ENCODE measurements around the gene OXSR1.
A peak's percentile ranks its signal among the peaks of the same experiment; 100 is the strongest.
"Not testable (repeated sequence)": the region's sequence is repeated elsewhere in the genome, so short reads cannot be mapped to it uniquely, and the experiment has no call there.

OXSR1 gene

GRCh38 chr3:38133557-38134405, 31.6 kb upstream of the OXSR1 start:
- H3K4me2 ChIP-seq (ENCODE audit: insufficient read depth, low read length): no peak overlapping the region; the same call in 1 of the 2 replicates
- peaks cover 31% of the 10 kb centered on the region for H3K79me2 ChIP-seq (ENCODE audit: insufficient read depth, low read length)
- DNase-seq (no peak), ATAC-seq (ENCODE audit: insufficient read depth, low read depth) (no peak)
- H3K4me3 ChIP-seq (ENCODE audit: low read depth in 1 of 2, low read length in 2 of 2): no peak overlapping the region
- H3K27ac ChIP-seq (ENCODE audit: low read length): no peak overlapping the region
- H3K9me3 ChIP-seq (ENCODE audit: insufficient read depth, low read length, severe bottlenecking): no peaks in the 10 kb centered on the region
- no peak overlapping the region for H2AFZ ChIP-seq (ENCODE audit: low read depth, low read length)
- peaks cover 29% of the 10 kb centered on the region for H3K4me1 ChIP-seq (ENCODE audit: insufficient read depth, low read length)
- no peak for TF ChIP-seq EZH2 (IDR thresholded peaks at IDR 0.05; ENCODE audit: borderline replicate concordance, low read depth, low read length, severe bottlenecking)
- no peak for TF ChIP-seq CTCF (IDR thresholded peaks at IDR 0.05; ENCODE audit: borderline replicate concordance, extremely low read depth, low read length, poor library complexity, severe bottlenecking)
- peaks cover 67% of the 10 kb centered on the region for H3K36me3 ChIP-seq (ENCODE audit: insufficient read depth, low read length)
- H4K20me1 ChIP-seq (ENCODE audit: insufficient read depth, low read length): peaks cover 3% of the 10 kb centered on the region
- H3K9ac ChIP-seq (ENCODE audit: low read depth, low read length): no peak overlapping the region
- H3K27me3 ChIP-seq (ENCODE audit: insufficient read depth, low read length, poor library complexity): no peaks in the 10 kb centered on the region

DNA sequence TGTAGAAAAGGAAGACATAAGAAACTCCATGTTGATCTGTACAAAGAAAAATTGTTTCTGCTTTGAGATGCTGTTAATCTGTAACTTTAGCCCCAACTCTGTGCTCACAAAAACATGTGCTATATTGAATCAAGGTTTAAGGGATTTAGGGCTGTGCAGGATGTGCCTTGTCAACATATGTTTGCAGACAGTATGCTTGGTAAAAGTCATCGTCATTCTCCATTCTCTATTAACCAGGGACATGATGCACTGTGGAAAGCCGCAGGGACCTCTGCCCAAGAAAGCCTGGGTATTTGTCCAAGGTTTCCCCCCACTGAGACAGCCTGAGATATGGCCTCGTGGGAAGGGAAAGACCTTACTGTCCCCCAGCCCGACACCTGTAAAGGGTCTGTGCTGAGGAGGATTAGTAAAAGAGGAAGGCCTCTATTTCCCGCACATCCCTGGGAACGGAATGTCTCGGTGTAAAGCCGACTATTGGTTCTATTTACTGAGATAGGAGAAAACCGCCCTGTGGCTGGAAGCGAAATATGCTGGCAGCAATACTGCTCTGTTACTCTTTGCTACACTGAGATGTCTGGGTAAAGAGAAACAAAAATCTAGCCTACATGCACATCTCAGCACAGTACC, 30.7 kb upstream of the OXSR1 start:
- H3K9ac ChIP-seq (ENCODE audit: low read depth, low read length): 0 out of 2 replicates have a peak overlapping the region, but pooled peaks have one; percentile 6
- H3K9me3 ChIP-seq (ENCODE audit: insufficient read depth, low read length, severe bottlenecking); H2AFZ ChIP-seq (ENCODE audit: low read depth, low read length); H4K20me1 ChIP-seq (ENCODE audit: insufficient read depth, low read length); H3K27ac ChIP-seq (ENCODE audit: low read length); H3K27me3 ChIP-seq (ENCODE audit: insufficient read depth, low read length, poor library complexity); ATAC-seq (ENCODE audit: insufficient read depth, low read depth); H3K4me3 ChIP-seq (ENCODE audit: low read depth in 1 of 2, low read length in 2 of 2); DNase-seq: not testable (repeated sequence)
- peak overlapping the region; percentile 97 for H3K4me2 ChIP-seq (ENCODE audit: insufficient read depth, low read length)
- H3K4me1 ChIP-seq (ENCODE audit: insufficient read depth, low read length): peaks cover 37% of the 10 kb centered on the region
- H3K79me2 ChIP-seq (ENCODE audit: insufficient read depth, low read length): peaks cover 39% of the 10 kb centered on the region
- peaks cover 59% of the 10 kb centered on the region for H3K36me3 ChIP-seq (ENCODE audit: insufficient read depth, low read length)

DNA sequence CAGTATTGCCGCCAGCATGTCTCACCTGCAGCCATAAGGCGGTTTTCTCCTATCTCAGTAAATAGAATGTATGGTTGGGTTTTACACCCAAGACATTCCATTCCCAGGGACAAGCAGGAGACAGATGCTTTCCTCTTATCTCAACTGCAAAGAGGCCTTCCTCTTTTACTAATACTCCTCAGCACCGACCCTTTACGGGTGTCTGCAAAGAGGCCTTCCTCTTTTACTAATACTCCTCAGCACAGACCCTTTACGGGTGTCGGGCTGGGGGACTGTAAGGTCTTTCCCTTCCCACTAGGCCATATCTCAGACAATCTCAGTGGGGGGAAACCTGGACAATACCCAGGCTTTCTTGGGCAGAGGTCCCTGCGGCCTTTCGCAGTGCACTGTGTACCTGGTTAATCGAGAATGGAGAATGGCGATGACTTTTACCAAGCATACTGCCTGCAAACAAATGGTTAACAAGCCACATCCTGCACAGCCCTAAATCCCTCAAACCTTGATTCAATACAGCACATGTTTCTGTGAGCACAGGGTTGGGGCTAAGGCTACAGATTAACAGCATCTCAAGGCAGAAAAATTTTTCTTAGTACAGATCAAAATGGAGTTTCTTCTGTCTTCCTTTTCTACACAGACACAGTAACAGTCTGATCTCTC, 29.6 kb upstream of the OXSR1 start:
- DNase-seq: peak; percentile 44
- H3K9me3 ChIP-seq (ENCODE audit: insufficient read depth, low read length, severe bottlenecking); ATAC-seq (ENCODE audit: insufficient read depth, low read depth); H3K27me3 ChIP-seq (ENCODE audit: insufficient read depth, low read length, poor library complexity); H4K20me1 ChIP-seq (ENCODE audit: insufficient read depth, low read length): not testable (repeated sequence)
- H3K4me3 ChIP-seq (ENCODE audit: low read depth in 1 of 2, low read length in 2 of 2): peak overlapping the region; percentile 87 to 92; a peak in 3 of 4 replicates
- peaks cover 45% of the 10 kb centered on the region for H3K4me1 ChIP-seq (ENCODE audit: insufficient read depth, low read length)
- peak overlapping the region; percentile 84 for H2AFZ ChIP-seq (ENCODE audit: low read depth, low read length)
- peak overlapping the region; percentile 96 for H3K9ac ChIP-seq (ENCODE audit: low read depth, low read length)
- H3K4me2 ChIP-seq (ENCODE audit: insufficient read depth, low read length): peak overlapping the region; percentile 97
- H3K79me2 ChIP-seq (ENCODE audit: insufficient read depth, low read length): peaks cover 44% of the 10 kb centered on the region
- peaks cover 58% of the 10 kb centered on the region for H3K36me3 ChIP-seq (ENCODE audit: insufficient read depth, low read length)
- H3K27ac ChIP-seq (ENCODE audit: low read length): peak overlapping the region; percentile 83

GRCh38 chr3:38136393-38136776, 29.0 kb upstream of the OXSR1 start:
- H3K27me3 ChIP-seq (ENCODE audit: insufficient read depth, low read length, poor library complexity): no peaks in the 10 kb centered on the region
- H3K27ac ChIP-seq (ENCODE audit: low read length): peak overlapping the region; percentile 83
- H3K9me3 ChIP-seq (ENCODE audit: insufficient read depth, low read length, severe bottlenecking): no peaks in the 10 kb centered on the region
- no peak for ATAC-seq (ENCODE audit: insufficient read depth, low read depth)
- H3K4me2 ChIP-seq (ENCODE audit: insufficient read depth, low read length): peak overlapping the region; percentile 97
- peaks cover 44% of the 10 kb centered on the region for H3K79me2 ChIP-seq (ENCODE audit: insufficient read depth, low read length)
- peak overlapping the region; percentile 87 to 92 for H3K4me3 ChIP-seq (ENCODE audit: low read depth in 1 of 2, low read length in 2 of 2)
- peak overlapping the region; percentile 96 for H3K9ac ChIP-seq (ENCODE audit: low read depth, low read length)
- peaks cover 3% of the 10 kb centered on the region; the same call in 1 of the 2 replicates for H4K20me1 ChIP-seq (ENCODE audit: insufficient read depth, low read length)
- peaks cover 45% of the 10 kb centered on the region for H3K4me1 ChIP-seq (ENCODE audit: insufficient read depth, low read length)
- TF ChIP-seq CTCF (IDR thresholded peaks at IDR 0.05; ENCODE audit: borderline replicate concordance, extremely low read depth, low read length, poor library complexity, severe bottlenecking) (no peak), EZH2 (IDR thresholded peaks at IDR 0.05; ENCODE audit: borderline replicate concordance, low read depth, low read length, severe bottlenecking) (no peak)
- no peak for DNase-seq
- H3K36me3 ChIP-seq (ENCODE audit: insufficient read depth, low read length): peaks cover 58% of the 10 kb centered on the region
- peak overlapping the region; percentile 84 for H2AFZ ChIP-seq (ENCODE audit: low read depth, low read length)
